Esophagus muscularis mucosa (tissue), 4 donors: ENCODE results near the gene FBLN7. TPM values are rescaled to one million over a fixed set of nuclear protein-coding genes. Genes with fewer than 3 reads are reported as not detected.

ENCODE experiments used
- DNase-seq: peaks from one replicate; pipeline ENCODE4 v3.0.0-alpha.2; 2017; ENCODE audit errors: extremely low spot score
- H3K27ac ChIP-seq, 4 donors: fragments of 200-600 bp; sonication (generic); replicated peaks in 1 of 4; 1 replicate in 3 of 4; 2 replicates in 1 of 4; pipeline ENCODE4 v1.5.1; 2016 to 2019; ENCODE audit warnings: mild to moderate bottlenecking in 1 of 4
- H3K27me3 ChIP-seq, 4 donors: fragments of 200-600 bp; sonication (generic); one replicate each; pipeline versions ENCODE4 v1.5.1 to v1.6.0; 2016 to 2019
- H3K36me3 ChIP-seq, 4 donors: fragments of 200-600 bp; sonication (generic); one replicate each; pipeline ENCODE4 v1.5.1; 2016 to 2019
- H3K4me1 ChIP-seq, 4 donors: fragments of 200-600 bp; sonication (generic); one replicate each; pipeline ENCODE4 v1.5.1; 2016 to 2019
- H3K4me3 ChIP-seq, 4 donors: fragments of 200-600 bp; sonication (generic); 1 replicate in 2 of 4; 2 replicates in 2 of 4; pipeline ENCODE4 v1.5.1; 2016 to 2019; ENCODE audit warnings: mild to moderate bottlenecking in 4 of 4, moderate library complexity in 1 of 4
- H3K9me3 ChIP-seq, 4 donors: fragments of 200-600 bp; sonication (generic); 1 replicate in 3 of 4; 2 replicates in 1 of 4; pipeline ENCODE4 v1.5.1; 2016 to 2019
- EP300 ChIP-seq: sonication (generic); formaldehyde crosslinking; IDR thresholded peaks from one replicate; pipeline ENCODE4 v1.6.1; 2017; ENCODE audit warnings: antibody characterized with exemption
- POLR2A ChIP-seq: fragments of 450-650 bp; IDR thresholded peaks from one replicate; pipeline ENCODE4 v1.6.1; 2017; ENCODE audit warnings: antibody characterized with exemption, moderate library complexity, mild to moderate bottlenecking, low read depth
- POLR2AphosphoS5 ChIP-seq, 2 donors: sonication (generic); formaldehyde crosslinking; IDR thresholded peaks; one replicate each; pipeline ENCODE4 v1.6.1; 2017; ENCODE audit warnings: antibody characterized with exemption in 2 of 2
- WGBS: methylation state at CpG from one replicate; pipeline ENCODE4 v1.1.5; 2018; 5-methylcytosine and 5-hydroxymethylcytosine counted together
- intact Hi-C: fragments of 100-400 bp; cut with DNase I; formaldehyde crosslinking; loops from one replicate; pipeline ENCODE4 v1.15.1; 2023
- total RNA-seq, 4 donors: library from RNA; depleted of rRNA; stranded (reverse); fragments of >200 nt; gene quantifications; one replicate each; pipeline versions ENCODE4 v1.1.0 to v1.2.1, GENCODE V29; 2016
- TF ChIP-seq, protein P1 (sequence below), 3 experiments: fragments of 200-600 bp in 2 of 3; fragments of 450-650 bp in 1 of 3; sonication (generic) in 2 of 3; IDR thresholded peaks; one replicate each; pipeline ENCODE4 v1.5.1; 2017 to 2019; ENCODE audit warnings: antibody characterized with exemption in 3 of 3, mild to moderate bottlenecking in 2 of 3, moderate library complexity in 1 of 3

Gene FBLN7
- total RNA-seq, 4 donors from 2014 or later = 1.1 to 2.1 (median 1.8) TPM

DNA sequence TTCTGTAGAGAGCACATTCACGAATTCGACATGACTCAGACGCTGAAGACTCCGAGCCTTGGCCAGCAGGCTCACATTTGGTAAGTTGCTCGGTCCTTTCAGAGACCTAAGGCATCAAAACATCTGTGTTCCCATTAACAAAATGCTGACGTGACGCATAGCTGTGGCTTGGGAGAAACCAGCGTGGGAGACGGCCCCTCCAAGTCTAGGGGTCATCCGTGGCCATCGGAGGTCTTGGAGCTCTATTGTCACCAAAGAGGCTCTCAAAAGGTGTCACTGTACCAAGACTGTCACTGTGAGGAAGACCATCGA is 14.9 kb downstream of the FBLN7 start:
- Histone ChIP-seq H3K9me3 (no peaks in the 10 kb centered on the region), H3K27ac (no peak overlapping the region), H3K36me3 (no peaks in the 10 kb centered on the region), H3K4me3 (no peak overlapping the region), H3K27me3 (no peaks in the 10 kb centered on the region), H3K4me1 (no peaks in the 10 kb centered on the region)
- intact Hi-C loops = no loop called here
- 97% methylated on average over 12 of the region's 12 CpGs for WGBS
- TF ChIP-seq, protein P1, sequence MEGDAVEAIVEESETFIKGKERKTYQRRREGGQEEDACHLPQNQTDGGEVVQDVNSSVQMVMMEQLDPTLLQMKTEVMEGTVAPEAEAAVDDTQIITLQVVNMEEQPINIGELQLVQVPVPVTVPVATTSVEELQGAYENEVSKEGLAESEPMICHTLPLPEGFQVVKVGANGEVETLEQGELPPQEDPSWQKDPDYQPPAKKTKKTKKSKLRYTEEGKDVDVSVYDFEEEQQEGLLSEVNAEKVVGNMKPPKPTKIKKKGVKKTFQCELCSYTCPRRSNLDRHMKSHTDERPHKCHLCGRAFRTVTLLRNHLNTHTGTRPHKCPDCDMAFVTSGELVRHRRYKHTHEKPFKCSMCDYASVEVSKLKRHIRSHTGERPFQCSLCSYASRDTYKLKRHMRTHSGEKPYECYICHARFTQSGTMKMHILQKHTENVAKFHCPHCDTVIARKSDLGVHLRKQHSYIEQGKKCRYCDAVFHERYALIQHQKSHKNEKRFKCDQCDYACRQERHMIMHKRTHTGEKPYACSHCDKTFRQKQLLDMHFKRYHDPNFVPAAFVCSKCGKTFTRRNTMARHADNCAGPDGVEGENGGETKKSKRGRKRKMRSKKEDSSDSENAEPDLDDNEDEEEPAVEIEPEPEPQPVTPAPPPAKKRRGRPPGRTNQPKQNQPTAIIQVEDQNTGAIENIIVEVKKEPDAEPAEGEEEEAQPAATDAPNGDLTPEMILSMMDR (IDR thresholded peaks at IDR 0.05) = no peak
- TF ChIP-seq POLR2AphosphoS5 (IDR thresholded peaks at IDR 0.05) = no peak
- no peak for TF ChIP-seq EP300
- TF ChIP-seq POLR2A = no peak
- peak; percentile 12 for DNase-seq

DNA sequence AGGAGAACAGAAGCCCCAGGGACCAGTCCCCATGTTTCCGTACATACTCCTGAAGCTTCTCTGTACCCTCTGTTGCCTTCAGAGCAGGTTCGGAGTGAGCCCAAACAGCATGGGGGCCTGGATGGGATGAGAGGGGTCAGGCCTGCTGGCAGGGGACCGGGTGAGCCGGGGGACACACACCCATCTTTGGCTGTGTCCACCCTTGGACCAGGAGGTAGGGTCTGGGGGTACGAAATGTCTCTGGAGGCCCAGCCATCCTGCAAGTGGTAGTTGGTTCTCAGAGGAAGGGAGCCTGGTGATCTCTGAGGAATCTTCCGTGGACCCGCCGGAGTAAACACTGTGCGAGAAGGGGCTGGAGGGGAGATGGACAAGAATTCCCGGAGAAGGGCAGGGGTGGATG is 15.3 kb downstream of the FBLN7 start:
- no peak for TF ChIP-seq POLR2AphosphoS5 (IDR thresholded peaks at IDR 0.05)
- TF ChIP-seq POLR2A = no peak
- TF ChIP-seq EP300 = no peak
- TF ChIP-seq, protein P1 (IDR thresholded peaks at IDR 0.05) = no peak
- Histone ChIP-seq H3K36me3 (no peaks in the 10 kb centered on the region), H3K27ac (no peak overlapping the region), H3K4me1 (no peaks in the 10 kb centered on the region), H3K27me3 (no peaks in the 10 kb centered on the region), H3K9me3 (no peaks in the 10 kb centered on the region), H3K4me3 (no peak overlapping the region)
- intact Hi-C loops = no loop called here
- WGBS = 98% methylated on average over 8 of the region's 10 CpGs
- DNase-seq = no peak

DNA sequence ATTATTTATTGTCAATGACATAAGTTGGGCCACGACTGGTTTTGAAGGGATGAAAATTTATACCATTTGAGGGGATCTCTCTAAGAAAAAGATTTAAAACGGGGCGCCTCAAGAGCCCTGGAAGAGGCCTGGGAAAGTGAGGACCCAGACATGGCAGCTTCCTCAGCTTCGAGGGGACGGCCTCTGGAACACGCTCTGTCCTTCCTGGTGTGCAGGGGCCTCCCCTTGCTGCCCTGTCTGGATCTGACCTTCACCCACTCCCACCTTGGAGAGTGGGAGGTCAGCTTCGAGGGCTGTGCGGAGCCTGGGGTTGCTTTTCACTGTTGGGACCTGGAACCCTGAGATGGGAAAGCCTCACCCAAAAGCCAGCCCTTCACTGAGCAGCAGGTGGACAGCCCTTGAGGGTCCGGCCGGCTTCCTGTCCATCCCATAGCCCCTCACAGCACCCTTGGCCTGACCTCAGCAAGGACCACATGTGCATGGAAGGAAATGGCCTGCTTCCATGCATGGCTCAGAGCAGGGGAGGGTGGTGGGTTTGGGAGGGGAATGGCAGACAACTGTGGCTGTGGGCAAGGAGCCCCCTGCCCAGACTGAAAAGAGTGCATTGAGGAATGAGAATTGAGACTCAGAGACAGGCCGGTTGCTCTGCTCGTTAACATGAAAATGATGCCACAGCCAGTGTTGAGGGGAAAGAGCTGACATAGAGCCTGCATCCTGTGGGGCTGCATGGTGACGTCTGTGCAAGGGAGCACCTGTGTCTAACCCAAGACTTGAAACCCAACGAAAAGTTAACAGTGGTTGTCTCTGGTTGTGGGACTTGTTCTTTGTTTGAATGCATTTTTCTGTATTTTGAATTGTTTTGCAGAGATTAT is 16.3 kb downstream of the FBLN7 start:
- H3K9me3 ChIP-seq = no peaks in the 10 kb centered on the region
- intact Hi-C loops = no loop called here
- H3K27me3 ChIP-seq = no peaks in the 10 kb centered on the region
- TF ChIP-seq POLR2AphosphoS5 (IDR thresholded peaks at IDR 0.05) (no peak), POLR2A (no peak), EP300 (no peak)
- TF ChIP-seq, protein P1 (IDR thresholded peaks at IDR 0.05) = no peak
- WGBS = 79% methylated on average over 9 of the region's 14 CpGs
- no peaks in the 10 kb centered on the region for H3K36me3 ChIP-seq
- DNase-seq = no peak
- H3K4me1 ChIP-seq = no peaks in the 10 kb centered on the region
- no peak overlapping the region for H3K27ac ChIP-seq
- no peak overlapping the region for H3K4me3 ChIP-seq

DNA sequence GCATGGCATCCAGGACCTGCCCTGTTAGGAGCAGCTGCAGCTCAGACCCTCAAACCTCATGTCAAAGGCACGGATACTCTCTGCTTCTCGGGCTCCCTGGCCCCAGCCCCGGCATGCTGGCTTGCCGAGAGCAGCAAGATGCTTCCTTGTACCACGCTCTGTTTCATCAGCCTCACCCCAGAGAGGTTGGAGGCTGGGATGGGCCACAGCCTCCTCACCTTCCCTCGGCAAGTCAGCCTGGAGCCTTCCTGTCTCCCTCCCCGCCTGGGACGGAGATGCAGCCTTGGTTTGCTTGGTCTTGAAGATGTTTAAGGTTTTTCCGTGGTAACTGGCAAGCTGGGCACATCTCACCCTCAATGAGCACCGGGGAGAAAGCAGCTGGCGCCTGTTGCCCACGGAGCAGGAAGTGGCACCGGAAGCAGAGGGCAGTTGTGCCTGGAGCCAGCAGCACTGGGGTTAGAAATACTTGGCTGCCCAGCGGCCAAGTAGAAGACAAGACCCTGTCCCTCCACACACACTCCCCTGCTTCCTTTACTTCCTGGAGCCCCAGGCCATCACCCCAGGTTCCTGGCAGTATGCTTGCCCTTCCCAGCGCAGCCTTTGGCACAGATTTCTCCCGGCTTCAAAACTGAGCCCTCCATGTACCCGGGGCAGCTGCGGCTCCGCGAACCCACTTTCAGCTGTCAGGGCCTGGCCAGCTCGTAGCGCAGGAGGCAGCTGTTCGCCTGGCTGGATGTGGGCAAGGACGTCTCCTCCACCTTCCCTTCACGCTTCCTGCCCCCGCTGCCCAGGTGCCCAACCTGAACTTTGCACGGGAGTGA is 17.4 kb downstream of the FBLN7 start:
- no peak overlapping the region for H3K4me3 ChIP-seq
- no peaks in the 10 kb centered on the region for H3K9me3 ChIP-seq
- TF ChIP-seq POLR2AphosphoS5 (IDR thresholded peaks at IDR 0.05) = no peak
- no peak for TF ChIP-seq EP300
- no peak for TF ChIP-seq POLR2A
- TF ChIP-seq, protein P1 (IDR thresholded peaks at IDR 0.05) = no peak
- 84% methylated on average over 21 of the region's 27 CpGs for WGBS
- no peaks in the 10 kb centered on the region for H3K36me3 ChIP-seq
- no peak for DNase-seq
- H3K4me1 ChIP-seq = no peaks in the 10 kb centered on the region
- no peak overlapping the region for H3K27ac ChIP-seq
- intact Hi-C loops = no loop called here
- no peaks in the 10 kb centered on the region for H3K27me3 ChIP-seq
